Neutrophil (primary cell): Measurements from ENCODE around the gene CYP2F1.
A peak's percentile ranks its signal among the peaks of the same experiment; 100 is the strongest.
"Not testable (repeated sequence)": the region's sequence is repeated elsewhere in the genome, so short reads cannot be mapped to it uniquely, and the experiment has no call there.

Experiments
- H3K27ac ChIP-seq: fragments of 200-600 bp; sonication (generic); 2 replicates; pipeline ENCODE4 v1.5.1; 2016; ENCODE audit warnings: mild to moderate bottlenecking, moderate library complexity
- H3K27me3 ChIP-seq: fragments of 200-600 bp; sonication (generic); 2 replicates; pipeline ENCODE4 v1.6.0; 2016; ENCODE audit warnings: mild to moderate bottlenecking
- H3K36me3 ChIP-seq: fragments of 200-600 bp; sonication (generic); 2 replicates; pipeline ENCODE4 v1.5.1; 2017
- H3K4me1 ChIP-seq, 2 experiments: fragments of 200-600 bp in 1 of 2; sonication (generic) in 1 of 2; 1 replicate in 1 of 2; 2 replicates in 1 of 2; pipeline versions ENCODE4 v1.5.1 to v1.6.1; 2013 to 2016; ENCODE audit warnings: low read depth in 1 of 2, low read length in 1 of 2, mild to moderate bottlenecking in 1 of 2, moderate library complexity in 1 of 2; ENCODE audit not compliant: control insufficient read depth in 1 of 2, insufficient read depth in 1 of 2
- H3K4me3 ChIP-seq, 2 experiments: fragments of 200-600 bp in 1 of 2; sonication (generic) in 1 of 2; 1 replicate in 1 of 2; 2 replicates in 1 of 2; pipeline ENCODE4 v1.5.1; 2013 to 2016; ENCODE audit warnings: low read depth in 1 of 2, low read length in 1 of 2, mild to moderate bottlenecking in 1 of 2, moderate library complexity in 1 of 2
- H3K9me3 ChIP-seq: fragments of 200-600 bp; sonication (generic); 2 replicates; pipeline ENCODE4 v1.5.1; 2016
- TF ChIP-seq, protein P1 (sequence below): fragments of 200-600 bp; sonication (generic); IDR thresholded peaks from 2 replicates; pipeline ENCODE4 v1.5.1; 2016; ENCODE audit warnings: antibody characterized with exemption

The CYP2F1 gene

DNA sequence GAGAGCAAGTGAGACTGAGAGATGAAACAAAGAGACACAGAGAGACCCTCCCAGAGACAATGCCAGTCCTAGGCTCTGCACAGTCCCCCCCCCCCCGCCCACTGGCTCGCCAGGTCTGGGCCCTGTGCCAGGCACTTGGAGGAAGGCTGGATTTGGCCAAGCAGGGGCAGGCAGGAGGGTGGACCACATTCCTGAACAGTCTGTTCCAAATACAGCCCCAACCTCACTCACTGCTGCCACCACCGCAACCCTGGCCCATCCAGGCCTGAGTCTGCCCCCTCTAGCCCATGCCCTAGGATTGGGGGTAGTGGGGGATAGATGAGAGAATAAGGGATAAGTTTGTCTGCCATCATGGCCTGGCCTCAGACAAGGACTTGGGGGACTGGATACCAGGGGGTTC lies 19.0 kb downstream of the CYP2F1 start:
- Histone ChIP-seq H3K36me3 (no peaks in the 10 kb centered on the region), H3K27me3 (peaks cover 79% of the 10 kb centered on the region), H3K4me3 (no peak overlapping the region), H3K4me1 (peaks cover 0 to 5% of the 10 kb centered on the region in 2 experiments), H3K27ac (no peak overlapping the region), H3K9me3 (no peaks in the 10 kb centered on the region)
- TF ChIP-seq, protein P1, sequence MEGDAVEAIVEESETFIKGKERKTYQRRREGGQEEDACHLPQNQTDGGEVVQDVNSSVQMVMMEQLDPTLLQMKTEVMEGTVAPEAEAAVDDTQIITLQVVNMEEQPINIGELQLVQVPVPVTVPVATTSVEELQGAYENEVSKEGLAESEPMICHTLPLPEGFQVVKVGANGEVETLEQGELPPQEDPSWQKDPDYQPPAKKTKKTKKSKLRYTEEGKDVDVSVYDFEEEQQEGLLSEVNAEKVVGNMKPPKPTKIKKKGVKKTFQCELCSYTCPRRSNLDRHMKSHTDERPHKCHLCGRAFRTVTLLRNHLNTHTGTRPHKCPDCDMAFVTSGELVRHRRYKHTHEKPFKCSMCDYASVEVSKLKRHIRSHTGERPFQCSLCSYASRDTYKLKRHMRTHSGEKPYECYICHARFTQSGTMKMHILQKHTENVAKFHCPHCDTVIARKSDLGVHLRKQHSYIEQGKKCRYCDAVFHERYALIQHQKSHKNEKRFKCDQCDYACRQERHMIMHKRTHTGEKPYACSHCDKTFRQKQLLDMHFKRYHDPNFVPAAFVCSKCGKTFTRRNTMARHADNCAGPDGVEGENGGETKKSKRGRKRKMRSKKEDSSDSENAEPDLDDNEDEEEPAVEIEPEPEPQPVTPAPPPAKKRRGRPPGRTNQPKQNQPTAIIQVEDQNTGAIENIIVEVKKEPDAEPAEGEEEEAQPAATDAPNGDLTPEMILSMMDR: no peak

DNA sequence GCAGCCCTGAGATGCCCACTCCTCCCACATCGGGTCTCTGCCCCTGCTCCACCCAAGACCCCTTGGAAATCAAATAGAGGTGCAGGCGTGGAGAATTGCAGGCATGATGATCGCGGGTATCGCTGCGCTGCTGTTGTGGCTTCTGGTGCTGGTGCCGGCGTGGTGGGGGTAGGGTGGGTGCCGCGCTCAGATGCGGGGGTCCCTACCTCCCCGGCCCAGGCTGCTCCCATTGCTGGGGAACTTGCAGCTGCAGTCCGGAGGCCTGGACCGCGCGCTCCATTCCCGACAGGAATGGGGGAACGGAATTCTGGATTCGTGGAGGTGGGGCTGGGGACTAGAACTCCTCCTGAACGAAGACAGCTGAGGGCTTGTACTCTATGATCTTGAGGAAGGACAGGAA lies 20.4 kb downstream of the CYP2F1 start:
- H3K27me3 ChIP-seq: peaks cover 65% of the 10 kb centered on the region
- no peaks in the 10 kb centered on the region for H3K9me3 ChIP-seq
- TF ChIP-seq, protein P1: no peak

DNA sequence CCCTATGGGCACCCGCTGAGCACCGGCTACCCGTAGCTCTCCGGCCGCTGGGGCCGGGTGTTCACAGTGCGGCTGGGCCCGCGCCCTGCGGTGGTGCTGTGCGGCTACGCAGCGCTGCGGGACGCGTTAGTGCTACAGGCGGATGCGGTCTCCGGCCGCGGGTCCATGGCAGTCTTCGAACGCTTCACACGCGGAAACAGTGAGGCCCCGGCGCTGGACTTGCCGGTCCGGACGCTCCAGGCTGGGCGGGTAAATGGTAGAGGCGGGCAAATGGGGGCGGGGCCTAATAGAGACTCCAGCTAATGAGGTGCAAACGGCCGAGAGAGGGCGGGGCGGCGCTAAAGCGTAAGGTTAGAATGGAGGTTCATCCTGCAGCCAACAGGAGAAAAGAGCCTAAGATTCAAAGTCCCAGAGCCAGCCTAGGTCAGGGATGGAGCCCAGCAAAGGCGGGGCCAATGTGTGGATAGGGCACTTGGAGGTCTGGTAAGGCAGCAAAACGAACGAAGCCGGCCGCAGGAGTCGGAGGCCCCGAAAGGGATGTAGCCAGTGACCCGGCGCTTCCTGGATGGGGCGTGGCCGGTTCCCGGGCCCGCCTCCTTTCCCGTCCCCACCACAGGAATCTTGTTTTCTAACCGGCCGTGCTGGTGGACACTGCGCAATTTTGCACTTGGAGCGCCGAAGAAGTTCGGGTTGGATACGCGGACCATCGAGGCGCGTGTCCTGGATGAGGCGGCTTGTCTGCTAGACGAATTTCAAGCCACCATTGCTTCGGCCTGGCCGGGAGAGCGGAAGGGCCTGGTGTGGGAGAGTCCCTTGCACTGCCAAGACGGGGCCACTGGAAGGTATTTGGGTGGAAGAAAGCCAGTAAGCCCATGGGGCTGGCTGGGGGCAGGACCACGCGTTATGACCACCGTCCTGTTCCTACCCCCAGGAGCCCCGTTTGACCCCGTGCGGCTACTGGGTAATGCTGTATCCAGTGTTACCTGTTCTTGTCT lies 21.5 kb downstream of the CYP2F1 start:
- H3K4me1 ChIP-seq, H3K36me3 ChIP-seq, H3K27ac ChIP-seq, H3K9me3 ChIP-seq: not testable (repeated sequence)
- Histone ChIP-seq H3K27me3 (peaks cover 61% of the 10 kb centered on the region), H3K4me3 (peak overlapping the region; percentile 43 to 50)

More for the DNA sequence above, 20.4 kb downstream of the CYP2F1 start:
- Histone ChIP-seq H3K4me1 (peaks cover 0 to 5% of the 10 kb centered on the region in 2 experiments), H3K27ac (no peak overlapping the region), H3K4me3 (no peak overlapping the region), H3K36me3 (no peaks in the 10 kb centered on the region)

DNA sequence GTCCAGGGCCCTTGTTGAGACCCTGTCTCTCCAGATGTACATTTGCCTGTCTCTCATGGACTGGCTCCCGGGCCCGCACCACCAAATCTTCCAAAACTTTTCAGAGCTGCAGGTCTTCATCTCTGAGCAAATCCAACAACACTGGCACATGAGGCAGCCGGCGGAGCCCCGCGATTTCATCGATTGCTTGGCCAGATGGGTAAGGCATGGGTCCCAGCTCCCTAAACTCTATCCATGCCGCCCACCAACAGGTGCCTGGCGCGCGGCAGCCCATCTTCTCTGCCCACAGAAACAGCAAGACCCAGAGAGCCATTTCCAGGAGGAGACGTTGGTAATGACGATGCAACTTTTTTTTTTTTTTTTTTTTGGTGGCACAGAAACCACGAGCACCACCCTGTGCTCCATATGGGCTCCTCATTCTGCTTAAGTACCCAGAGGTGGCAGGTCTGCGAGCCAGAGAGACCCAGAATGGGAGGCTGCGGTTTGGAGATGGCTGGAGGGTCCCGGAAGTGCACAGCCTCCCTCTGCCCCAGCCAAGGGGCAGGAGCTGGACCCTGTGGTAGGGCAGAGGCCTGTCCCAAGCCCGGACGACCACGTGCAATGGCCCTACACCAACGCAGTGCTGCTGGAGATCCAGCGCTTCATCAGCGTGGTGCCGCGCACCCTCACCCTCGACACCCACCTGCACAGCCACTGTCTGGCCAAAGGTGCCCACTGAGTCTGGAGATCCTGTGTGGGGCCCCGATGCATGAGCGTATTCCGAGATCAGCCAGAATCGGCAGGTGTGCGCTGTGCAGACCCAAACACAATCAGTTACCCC lies 22.6 kb downstream of the CYP2F1 start:
- TF ChIP-seq, protein P1: no peak
- Histone ChIP-seq H3K36me3 (no peaks in the 10 kb centered on the region), H3K9me3 (no peaks in the 10 kb centered on the region), H3K4me3 (no peak overlapping the region), H3K27ac (no peak overlapping the region), H3K27me3 (peaks cover 49% of the 10 kb centered on the region), H3K4me1 (peaks cover 0 to 5% of the 10 kb centered on the region in 2 experiments)

DNA sequence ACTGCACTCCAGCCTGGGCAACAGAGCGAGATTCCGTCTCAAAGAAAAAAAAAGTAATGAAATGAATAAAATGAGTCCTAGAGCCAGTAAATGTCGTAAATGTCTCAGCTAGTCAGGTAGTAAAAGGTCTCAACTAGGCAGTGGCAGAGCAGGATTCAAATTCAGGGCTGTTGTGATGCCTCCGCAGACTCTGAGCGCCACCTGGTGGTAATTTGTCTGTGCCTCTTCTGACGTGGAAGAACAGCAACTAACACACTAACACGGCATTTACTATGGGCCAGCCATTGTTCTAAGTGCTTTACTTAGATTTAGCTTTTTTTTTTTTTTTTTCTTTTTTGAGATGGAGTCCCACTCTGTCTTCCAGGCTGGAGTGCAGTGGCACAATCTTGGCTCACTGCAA lies 30.2 kb downstream of the CYP2F1 start:
- H3K9me3 ChIP-seq: no peaks in the 10 kb centered on the region
- TF ChIP-seq, protein P1: peak; percentile 58
- no peak overlapping the region for H3K4me3 ChIP-seq
- no peaks in the 10 kb centered on the region for H3K4me1 ChIP-seq
- H3K27ac ChIP-seq: no peak overlapping the region
- peaks cover 15% of the 10 kb centered on the region for H3K27me3 ChIP-seq
- H3K36me3 ChIP-seq: no peaks in the 10 kb centered on the region
